ENCODE measurements around the gene TCF4.

TCF4 gene

GRCh38 chr18:55541571-55541970, 46.4 kb downstream of the TCF4 start:
- DNase-seq, result no peak

DNA sequence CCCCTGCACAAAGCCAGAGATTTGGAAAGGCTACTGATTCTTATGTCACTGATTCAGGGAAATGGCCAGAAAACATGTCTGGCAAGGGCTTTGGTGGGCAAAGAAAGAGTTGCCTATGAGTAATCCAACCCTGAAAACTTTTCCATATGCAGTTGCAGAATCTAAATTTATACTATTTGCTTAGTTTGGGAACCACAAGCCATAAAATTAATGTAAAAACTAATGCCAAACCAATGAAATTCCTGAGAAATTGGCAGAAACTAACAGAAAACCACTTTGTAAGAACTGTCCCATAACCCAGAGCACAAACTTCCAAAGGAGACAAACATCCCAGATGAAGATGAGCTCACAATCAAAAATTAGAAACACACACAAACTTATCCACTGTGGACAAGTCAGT, 48.8 kb downstream of the TCF4 start:
- no peak for DNase-seq

DNA sequence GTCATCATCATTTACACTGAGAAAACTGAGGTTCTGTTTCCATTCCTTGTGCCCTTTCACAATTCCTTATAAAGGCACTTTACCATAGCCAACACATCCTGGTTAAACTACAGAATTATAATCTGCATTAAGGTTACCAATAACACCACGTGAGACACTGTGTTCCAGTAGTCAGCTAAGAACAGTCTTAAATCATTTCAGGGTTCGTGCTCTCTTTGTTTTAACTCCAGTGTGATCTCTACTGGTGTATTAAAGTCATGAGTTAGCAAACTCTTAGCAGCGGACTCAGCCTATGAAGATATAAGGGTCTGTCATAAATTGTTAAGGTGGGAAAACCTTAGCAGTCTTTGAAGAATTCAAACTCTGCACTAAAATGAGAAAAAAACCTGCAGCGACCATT, 53.0 kb downstream of the TCF4 start:
- no peak for DNase-seq

- no peak for DNase-seq
These were observed 53.4 kb downstream of the TCF4 start for GRCh38 chr18:55534547-55534946.

DNA sequence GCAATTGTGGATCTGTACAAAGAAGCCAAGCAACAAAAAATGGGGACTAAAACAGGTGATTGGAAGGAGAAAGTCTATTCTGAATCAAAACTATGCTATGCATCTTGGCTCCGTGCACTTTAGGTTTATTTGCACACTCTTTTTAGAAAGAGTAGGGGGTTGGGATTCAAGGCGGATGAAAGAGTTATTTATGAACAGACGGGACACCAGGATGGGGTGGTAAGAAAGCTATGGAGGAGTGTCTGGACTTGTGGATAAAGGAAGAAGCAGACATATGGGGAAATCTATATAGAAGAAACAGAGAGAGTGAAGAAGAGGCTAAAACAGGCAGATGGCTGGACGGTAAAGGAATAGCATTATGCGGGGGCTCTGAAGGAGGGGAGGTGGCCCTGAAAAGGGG, 57.8 kb downstream of the TCF4 start:
- no peak for DNase-seq

DNA sequence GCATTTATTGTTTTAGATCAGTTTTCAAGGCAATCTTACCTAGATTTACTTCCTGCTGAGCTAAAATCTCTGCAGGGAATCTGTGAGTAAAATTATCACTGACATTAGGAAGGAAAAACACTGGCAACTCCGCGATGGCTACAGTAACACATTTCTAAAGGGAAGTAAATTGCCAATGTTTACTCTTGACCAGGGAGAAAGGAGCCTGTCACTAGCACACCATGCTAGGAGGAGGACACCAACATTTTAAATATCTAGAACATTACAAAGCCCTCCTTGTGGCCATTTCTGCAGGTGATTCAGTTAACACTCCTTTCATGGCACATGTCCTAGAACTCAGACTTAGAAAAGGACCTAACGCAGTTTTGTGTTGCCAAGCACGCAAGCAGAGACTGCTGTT, 58.4 kb downstream of the TCF4 start:
- DNase-seq, result no peak

- no peak for DNase-seq
These were observed 62.1 kb downstream of the TCF4 start for GRCh38 chr18:55525845-55526244.

- DNase-seq, result no peak
These were observed 63.5 kb downstream of the TCF4 start for GRCh38 chr18:55524353-55525073.

DNA sequence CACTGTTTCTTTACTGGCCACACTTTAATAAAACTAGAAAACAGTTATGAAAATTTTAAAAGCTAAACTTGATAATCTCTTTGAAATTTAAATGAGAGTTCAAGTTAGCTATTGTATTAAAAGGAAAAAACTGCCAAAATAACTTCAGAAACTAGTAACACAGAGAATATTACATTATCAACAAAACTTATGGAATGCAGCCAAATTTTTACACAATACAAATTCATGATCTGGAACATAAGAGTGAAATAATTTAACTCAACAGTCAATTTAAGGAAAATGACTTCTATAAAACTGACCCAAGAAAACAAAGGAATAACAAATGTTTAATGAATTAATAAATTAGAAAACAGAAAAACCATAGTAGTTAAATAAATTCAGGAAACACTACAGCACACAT, 65.0 kb downstream of the TCF4 start:
- no peak for DNase-seq

DNA sequence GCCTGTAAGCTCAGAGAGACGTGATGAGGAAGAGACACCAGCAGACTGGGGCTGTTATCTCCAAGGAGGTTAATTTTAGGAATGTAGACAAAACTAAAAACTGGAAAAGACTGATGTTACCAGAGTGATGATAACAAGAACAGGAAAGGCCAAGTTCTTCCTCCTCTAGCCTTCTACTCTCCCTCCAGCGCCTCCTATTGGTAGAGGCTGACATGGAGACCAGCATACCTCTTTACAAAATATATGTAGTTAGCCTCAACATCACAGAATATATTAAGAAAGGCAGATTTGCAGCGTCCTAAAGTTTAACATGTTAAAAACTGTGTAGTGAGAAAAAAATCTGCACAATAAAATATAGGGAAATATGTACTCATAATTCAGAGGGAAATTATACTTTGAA, 66.0 kb downstream of the TCF4 start:
- DNase-seq, result peak; percentile 50

- DNase-seq, result no peak
These were observed 70.9 kb downstream of the TCF4 start for GRCh38 chr18:55517055-55517454.

DNA sequence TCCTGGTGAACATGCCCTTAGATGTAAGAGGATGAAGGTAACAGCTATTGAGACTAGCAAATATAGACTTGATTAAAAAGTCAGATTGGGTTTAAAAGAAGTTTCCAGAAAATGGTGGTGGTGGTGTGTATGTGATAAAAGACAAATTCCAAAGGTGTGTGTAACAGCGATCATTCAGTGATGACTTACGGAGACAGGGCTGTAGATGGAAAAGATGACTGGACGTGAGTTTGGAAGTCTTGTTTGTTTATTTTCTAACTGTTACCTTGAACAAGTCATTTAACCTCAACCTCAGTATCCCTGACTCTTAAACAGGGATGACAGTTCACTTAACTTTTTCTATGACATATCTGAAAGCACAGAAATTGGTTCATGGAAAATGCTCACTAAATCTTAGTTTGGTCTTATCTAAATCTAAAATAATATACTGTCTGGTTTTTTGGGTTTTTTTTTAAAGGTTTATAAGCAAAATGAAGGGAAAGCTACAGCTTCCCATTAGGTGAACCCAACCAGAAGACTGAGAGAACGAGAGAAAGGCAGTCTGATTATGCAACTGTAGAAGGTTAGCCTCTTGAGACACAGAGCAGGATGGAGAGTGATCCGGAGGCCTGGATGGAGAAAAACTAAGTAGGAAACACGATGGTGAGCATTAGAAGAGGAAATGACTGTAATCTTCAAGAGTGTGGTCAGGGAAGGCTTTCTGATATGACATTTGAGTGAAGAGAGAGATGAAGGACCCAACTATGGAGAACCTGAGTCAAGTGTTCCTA, 71.9 kb downstream of the TCF4 start:
- no peak for DNase-seq

- DNase-seq, result no peak
These were observed 72.8 kb downstream of the TCF4 start for GRCh38 chr18:55515214-55515613.

- no peak for DNase-seq
These were observed 74.8 kb downstream of the TCF4 start for GRCh38 chr18:55513161-55513560.

GRCh38 chr18:55511277-55511676, 76.7 kb downstream of the TCF4 start:
- no peak for DNase-seq

DNA sequence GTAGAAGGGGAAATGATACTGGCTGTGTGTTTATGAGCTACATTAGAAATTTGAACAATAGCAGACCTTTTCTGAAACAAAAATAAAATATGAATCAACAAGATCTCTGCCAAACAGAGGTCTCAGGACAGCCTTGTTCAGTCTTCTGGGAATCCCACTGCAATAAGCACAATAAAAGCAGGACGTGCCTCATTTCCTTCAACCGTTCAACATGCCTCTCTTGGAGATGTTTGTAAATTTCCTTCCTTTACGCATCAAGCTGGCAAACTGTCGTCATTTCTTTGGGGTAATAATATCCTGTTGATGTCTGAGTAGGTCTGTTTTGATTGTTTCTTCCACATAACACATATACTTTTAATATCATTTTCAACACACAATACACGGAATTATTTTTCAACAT, 77.2 kb downstream of the TCF4 start:
- DNase-seq, result no peak

- DNase-seq, result no peak
These were observed 78.2 kb downstream of the TCF4 start for GRCh38 chr18:55509631-55510324.

DNA sequence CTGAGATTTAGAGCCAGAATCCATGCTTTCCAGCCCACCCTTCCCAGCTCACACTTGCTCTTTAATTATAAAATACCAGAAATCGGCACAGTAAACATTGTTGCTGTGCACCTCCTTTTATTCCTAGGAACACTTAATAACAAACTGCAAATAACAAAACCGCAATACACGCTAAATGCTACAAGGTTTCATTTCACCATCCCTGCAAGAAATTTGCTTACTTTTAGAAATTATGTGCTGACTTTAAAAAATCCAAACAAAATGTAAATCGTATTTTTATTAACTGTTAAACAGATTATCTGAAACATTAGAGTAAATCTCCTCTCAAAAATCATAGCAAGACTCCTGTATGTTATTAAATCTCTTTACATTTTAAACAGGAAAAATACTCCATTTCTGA, 79.3 kb downstream of the TCF4 start:
- no peak for DNase-seq

DNA sequence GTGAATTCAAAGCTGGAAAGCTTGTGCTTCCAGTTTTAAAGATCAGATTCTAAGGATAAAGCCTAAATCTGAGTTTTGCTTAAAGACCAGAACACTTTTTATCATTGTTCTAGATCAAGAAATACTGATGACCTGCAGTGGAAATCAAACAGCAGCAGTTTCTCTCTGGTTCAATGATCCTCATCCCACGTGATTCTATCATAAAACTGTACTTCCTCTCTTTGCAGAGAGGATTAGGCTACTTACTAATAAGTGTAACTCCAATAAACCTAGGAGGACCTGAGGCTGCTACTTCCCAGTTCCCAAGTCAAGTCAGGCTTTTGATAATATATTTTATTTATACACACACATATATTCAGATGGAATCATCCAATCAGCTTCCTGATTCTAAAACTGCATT, 81.9 kb downstream of the TCF4 start:
- no peak for DNase-seq

DNA sequence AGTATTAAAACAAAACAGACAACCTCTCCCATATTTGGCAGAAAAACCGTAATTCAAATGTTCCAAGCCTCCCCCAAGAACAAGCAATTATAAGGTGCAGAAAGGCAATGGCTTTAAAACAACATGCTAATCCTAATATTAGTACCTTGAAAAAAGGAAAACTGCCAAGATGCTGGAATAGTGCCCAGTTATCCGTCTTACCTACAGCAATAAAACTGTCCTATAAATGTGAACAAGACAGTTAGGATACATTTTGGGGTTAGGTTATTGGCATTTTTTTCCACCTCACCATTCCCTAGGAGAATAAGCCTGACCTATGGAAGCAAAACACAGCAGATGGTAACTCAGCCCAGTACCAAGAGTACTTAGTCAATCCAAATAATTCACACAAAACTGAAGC, 83.2 kb downstream of the TCF4 start:
- no peak for DNase-seq

- no peak for DNase-seq
These were observed 84.7 kb downstream of the TCF4 start for GRCh38 chr18:55503167-55503820.

DNA sequence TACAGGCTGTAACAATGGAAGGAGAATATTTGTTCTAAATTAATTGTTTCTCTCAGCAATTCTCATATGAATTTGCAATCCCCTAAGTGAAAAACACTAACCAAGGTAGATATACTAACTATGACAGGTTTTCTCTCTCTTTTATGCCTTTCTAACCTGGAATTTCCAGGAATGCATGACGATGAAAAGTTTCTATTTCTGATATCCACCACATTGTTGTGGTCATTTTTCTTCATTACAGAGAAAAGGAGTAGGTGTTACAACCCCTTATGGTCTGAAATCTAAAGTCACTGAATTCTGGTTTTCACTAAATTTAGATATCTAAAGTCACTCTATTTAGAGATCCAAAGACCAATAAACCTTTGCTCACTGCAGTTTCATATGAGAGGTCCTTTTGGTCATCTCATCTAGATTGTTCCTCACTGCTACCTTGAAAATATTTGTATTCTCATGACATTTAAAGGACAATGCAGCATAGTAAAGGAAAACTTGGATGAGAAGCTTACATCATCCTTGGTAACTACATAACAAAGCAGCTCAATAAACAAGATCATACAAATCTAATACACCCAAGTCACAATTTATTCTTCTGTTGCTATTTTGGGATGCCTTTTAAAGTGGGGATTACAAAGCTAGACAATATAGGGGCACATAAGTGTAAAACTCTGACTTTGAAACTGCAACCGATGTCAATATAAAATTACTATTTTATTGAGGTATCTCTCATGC, 85.8 kb downstream of the TCF4 start:
- DNase-seq, result no peak

DNA sequence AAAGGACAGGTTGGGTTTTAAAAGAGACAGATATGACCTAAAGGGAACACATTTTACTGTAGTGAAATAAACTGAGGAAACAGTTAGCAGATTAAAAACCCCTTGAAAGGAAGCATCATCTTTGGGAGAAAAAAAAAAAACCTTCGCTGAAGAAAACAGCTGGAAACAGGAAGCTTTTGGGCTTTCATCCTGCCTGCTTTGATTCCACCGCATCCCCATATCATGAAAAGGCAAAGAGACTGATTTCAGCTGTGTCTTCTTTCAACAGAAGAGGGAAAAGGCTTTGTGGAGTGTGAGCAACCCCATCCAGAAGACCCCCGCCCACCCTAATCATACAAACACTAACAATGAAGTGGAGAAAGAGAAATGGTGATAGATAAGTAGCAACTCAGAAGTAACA, 86.4 kb downstream of the TCF4 start:
- DNase-seq, result no peak

Data from activated CD4-positive, alpha-beta T cell treated with anti-CD3 and anti-CD28 coated beads for 48 hours (primary cell).